NT2/D1 (cell line): ENCODE measurements around the gene WIZ.

ENCODE experiments used
- YY1 ChIP-seq: IDR thresholded peaks from 2 replicates; pipeline ENCODE4 v1.6.1; 2011; ENCODE audit not compliant: insufficient read length, insufficient read depth
- ZNF274 ChIP-seq: IDR thresholded peaks from 2 replicates; pipeline ENCODE4 v1.6.1; 2011; ENCODE audit warnings: mild to moderate bottlenecking, low read depth, low read length

- TF ChIP-seq ZNF274 (no peak), YY1 (no peak)
Observed at GRCh38 chr19:15429825-15430467, 19.8 kb downstream of the WIZ start.
